Measurements from ENCODE around the gene GCLC. TPM values are rescaled to one million over a fixed set of nuclear protein-coding genes. Genes with fewer than 3 reads are reported as not detected.

The GCLC gene
- total RNA-seq, 1 donor from 2014 or later, result 54.6 TPM

GRCh38 chr6:53523511-53524454, 21.1 kb downstream of the GCLC start:
- TF ChIP-seq CTCF (conservative IDR thresholded peaks at IDR 0.05), result no peak

GRCh38 chr6:53520320-53520928, 24.5 kb downstream of the GCLC start:
- no peak for TF ChIP-seq CTCF (conservative IDR thresholded peaks at IDR 0.05)
- no peaks in the 10 kb centered on the region for H3K9me3 Mint-ChIP-seq
- peaks cover 26% of the 10 kb centered on the region for H3K36me3 Mint-ChIP-seq
- no peaks in the 10 kb centered on the region for H3K27me3 Mint-ChIP-seq
- DNase-seq (ENCODE audit: extremely low spot score, unreplicated experiment), result no peak
- H3K4me3 Mint-ChIP-seq, result no peak overlapping the region
- H3K27ac Mint-ChIP-seq, result no peak overlapping the region
- peaks cover 18% of the 10 kb centered on the region for H3K4me1 Mint-ChIP-seq (ENCODE audit: unreplicated experiment)

More at GRCh38 chr6:53523511-53524454, 21.1 kb downstream of the GCLC start:
- H3K9me3 Mint-ChIP-seq, result no peaks in the 10 kb centered on the region
- peak overlapping the region; percentile 15 for H3K27ac Mint-ChIP-seq
- no peak for DNase-seq (ENCODE audit: extremely low spot score, unreplicated experiment)
- H3K36me3 Mint-ChIP-seq, result peaks cover 14% of the 10 kb centered on the region
- no peaks in the 10 kb centered on the region for H3K27me3 Mint-ChIP-seq
- peaks cover 41% of the 10 kb centered on the region for H3K4me1 Mint-ChIP-seq (ENCODE audit: unreplicated experiment)
- H3K4me3 Mint-ChIP-seq, result no peak overlapping the region

GRCh38 chr6:53518862-53519261, 26.0 kb downstream of the GCLC start:
- DNase-seq (ENCODE audit: extremely low spot score, unreplicated experiment), result no peak
- TF ChIP-seq CTCF (conservative IDR thresholded peaks at IDR 0.05), result no peak
- no peak overlapping the region for H3K4me3 Mint-ChIP-seq
- H3K27ac Mint-ChIP-seq, result no peak overlapping the region
- H3K4me1 Mint-ChIP-seq (ENCODE audit: unreplicated experiment), result peaks cover 7% of the 10 kb centered on the region
- no peaks in the 10 kb centered on the region for H3K9me3 Mint-ChIP-seq
- peaks cover 32% of the 10 kb centered on the region for H3K36me3 Mint-ChIP-seq
- no peaks in the 10 kb centered on the region for H3K27me3 Mint-ChIP-seq

GRCh38 chr6:53517021-53517420, 27.9 kb downstream of the GCLC start:
- Mint-ChIP-seq H3K27me3 (no peaks in the 10 kb centered on the region), H3K36me3 (peaks cover 28% of the 10 kb centered on the region), H3K4me3 (no peak overlapping the region), H3K4me1 (ENCODE audit: unreplicated experiment) (peaks cover 3% of the 10 kb centered on the region), H3K9me3 (no peaks in the 10 kb centered on the region), H3K27ac (no peak overlapping the region)
- no peak for TF ChIP-seq CTCF (conservative IDR thresholded peaks at IDR 0.05)
- no peak for DNase-seq (ENCODE audit: extremely low spot score, unreplicated experiment)

GRCh38 chr6:53514677-53515076, 30.2 kb downstream of the GCLC start:
- H3K4me3 Mint-ChIP-seq, result no peak overlapping the region
- H3K9me3 Mint-ChIP-seq, result no peaks in the 10 kb centered on the region
- peaks cover 3% of the 10 kb centered on the region for H3K4me1 Mint-ChIP-seq (ENCODE audit: unreplicated experiment)
- TF ChIP-seq CTCF (conservative IDR thresholded peaks at IDR 0.05), result no peak
- DNase-seq (ENCODE audit: extremely low spot score, unreplicated experiment), result no peak
- H3K27ac Mint-ChIP-seq, result no peak overlapping the region
- H3K27me3 Mint-ChIP-seq, result no peaks in the 10 kb centered on the region
- H3K36me3 Mint-ChIP-seq, result peaks cover 34% of the 10 kb centered on the region
